Tibial nerve (tissue), 3 donors: ENCODE results near the gene NUP214.

ENCODE experiments used
- POLR2A ChIP-seq, 2 donors: fragments of 450-650 bp; IDR thresholded peaks; one replicate each; pipeline ENCODE4 v1.6.1; 2017; ENCODE audit warnings: antibody characterized with exemption in 2 of 2, mild to moderate bottlenecking in 2 of 2, moderate library complexity in 2 of 2
- TF ChIP-seq, protein P1 (sequence below), 5 experiments: fragments of 200-600 bp in 3 of 5; fragments of 450-650 bp in 2 of 5; sonication (generic) in 3 of 5; IDR thresholded peaks; one replicate each; pipeline ENCODE4 v1.5.1; 2016 to 2019; ENCODE audit warnings: antibody characterized with exemption in 5 of 5, mild to moderate bottlenecking in 3 of 5, moderate library complexity in 2 of 5

DNA sequence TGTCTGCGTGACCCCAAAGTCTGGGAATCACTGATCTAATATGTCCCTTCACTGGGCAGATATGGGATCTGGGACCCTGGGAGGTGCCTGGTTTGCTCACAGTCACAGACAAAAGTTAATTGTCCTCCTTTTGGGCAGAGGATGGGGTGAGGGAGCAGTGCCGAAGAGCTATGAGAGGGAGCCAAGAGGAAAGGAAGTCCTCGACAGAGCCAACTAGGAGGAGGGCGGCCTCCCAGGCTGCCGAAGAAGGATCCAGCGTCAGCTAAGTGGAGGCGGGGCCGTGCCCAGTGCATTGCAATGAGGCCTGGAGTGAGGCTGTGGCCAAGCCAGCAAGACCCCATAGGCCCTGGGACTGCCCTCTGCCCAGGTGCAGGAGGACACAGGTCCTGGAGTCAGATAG, 17.6 kb upstream of the NUP214 start:
- TF ChIP-seq, protein P1, sequence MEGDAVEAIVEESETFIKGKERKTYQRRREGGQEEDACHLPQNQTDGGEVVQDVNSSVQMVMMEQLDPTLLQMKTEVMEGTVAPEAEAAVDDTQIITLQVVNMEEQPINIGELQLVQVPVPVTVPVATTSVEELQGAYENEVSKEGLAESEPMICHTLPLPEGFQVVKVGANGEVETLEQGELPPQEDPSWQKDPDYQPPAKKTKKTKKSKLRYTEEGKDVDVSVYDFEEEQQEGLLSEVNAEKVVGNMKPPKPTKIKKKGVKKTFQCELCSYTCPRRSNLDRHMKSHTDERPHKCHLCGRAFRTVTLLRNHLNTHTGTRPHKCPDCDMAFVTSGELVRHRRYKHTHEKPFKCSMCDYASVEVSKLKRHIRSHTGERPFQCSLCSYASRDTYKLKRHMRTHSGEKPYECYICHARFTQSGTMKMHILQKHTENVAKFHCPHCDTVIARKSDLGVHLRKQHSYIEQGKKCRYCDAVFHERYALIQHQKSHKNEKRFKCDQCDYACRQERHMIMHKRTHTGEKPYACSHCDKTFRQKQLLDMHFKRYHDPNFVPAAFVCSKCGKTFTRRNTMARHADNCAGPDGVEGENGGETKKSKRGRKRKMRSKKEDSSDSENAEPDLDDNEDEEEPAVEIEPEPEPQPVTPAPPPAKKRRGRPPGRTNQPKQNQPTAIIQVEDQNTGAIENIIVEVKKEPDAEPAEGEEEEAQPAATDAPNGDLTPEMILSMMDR (IDR thresholded peaks at IDR 0.05): no peak
- no peak for TF ChIP-seq POLR2A (IDR thresholded peaks at IDR 0.05)
